Bronchial epithelial cell (primary cell): ENCODE results near the gene CD28. TPM values are rescaled to one million over a fixed set of nuclear protein-coding genes. Genes with fewer than 3 reads are reported as not detected.
A peak's percentile ranks its signal among the peaks of the same experiment; 100 is the strongest.

Experiments
- DNase-seq: peaks from one replicate; pipeline ENCODE4 v3.0.0-alpha.2; 2010; ENCODE audit warnings: low read depth
- FAIRE-seq: peaks from 2 replicates; lab custom pipeline; 2011; peaks lifted over from hg19 to GRCh38; lab: Jason Lieb, UNC
- H3K27me3 ChIP-seq: 2 replicates; pipeline ENCODE4 v1.5.1; 2011; ENCODE audit warnings: low read length; ENCODE audit not compliant: control insufficient read depth, insufficient read depth
- H3K36me3 ChIP-seq: 2 replicates; pipeline ENCODE4 v1.5.1; 2011; ENCODE audit warnings: low read length; ENCODE audit not compliant: control insufficient read depth, insufficient read depth
- H3K4me3 ChIP-seq: 2 replicates; pipeline ENCODE4 v1.5.1; 2011; ENCODE audit warnings: mild to moderate bottlenecking, low read depth, low read length, control low read depth
- total RNA-seq: library from RNA; depleted of rRNA; stranded (reverse); fragments of >200 nt; gene quantifications from 2 replicates; pipeline ENCODE4 v1.2.1, GENCODE V29; 2014
- TF ChIP-seq, protein P1 (sequence below): IDR thresholded peaks from 2 replicates; pipeline ENCODE4 v1.5.1; 2011; ENCODE audit warnings: mild to moderate bottlenecking, moderate library complexity, low read length, control low read depth, inconsistent platforms; ENCODE audit not compliant: insufficient read depth, severe bottlenecking

Gene CD28
- total RNA-seq, 1 donor from 2014 or later, result not detected

DNA sequence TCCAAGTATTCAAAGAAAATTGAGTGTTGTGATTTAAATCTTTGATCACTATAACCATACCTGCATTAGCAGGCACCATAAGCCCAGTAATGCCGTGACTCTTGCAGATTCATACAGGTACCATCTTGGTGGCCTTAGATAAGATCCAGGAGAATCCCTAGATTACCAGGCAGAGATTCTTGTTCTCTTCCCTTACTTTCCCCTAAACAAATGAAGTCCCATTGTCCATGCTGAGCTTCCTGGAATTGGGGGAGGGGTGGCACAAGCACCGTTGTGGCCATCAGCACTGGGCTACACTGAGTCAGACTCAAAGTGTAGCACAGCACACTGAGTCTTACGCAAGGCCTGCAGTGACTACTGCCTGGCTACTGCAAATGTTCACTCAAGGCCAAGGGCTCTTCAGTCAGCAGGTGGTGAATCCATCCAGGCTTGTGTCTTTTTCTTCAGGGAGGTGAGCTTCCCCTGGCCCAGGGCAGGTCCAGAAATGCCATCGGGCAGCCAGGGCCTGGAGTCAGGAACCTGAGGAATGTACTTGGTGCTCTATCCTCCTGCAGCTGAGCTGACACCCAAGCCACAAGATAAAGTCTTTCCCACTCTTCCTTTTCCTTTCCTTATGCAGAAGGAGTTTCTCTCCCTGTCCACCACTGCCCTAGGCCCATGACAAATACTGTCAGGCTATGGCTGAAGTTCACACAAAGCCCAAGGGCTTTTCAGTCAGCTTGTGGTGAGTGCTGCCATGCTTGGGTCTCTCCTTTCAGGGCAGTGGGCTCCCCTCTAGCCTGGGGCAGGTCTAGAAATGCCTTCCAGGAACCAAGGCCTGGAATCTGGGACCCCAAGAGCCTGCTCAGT lies 52.6 kb downstream of the CD28 start:
- Histone ChIP-seq H3K36me3 (no peaks in the 10 kb centered on the region), H3K4me3 (no peak overlapping the region), H3K27me3 (no peaks in the 10 kb centered on the region)
- FAIRE-seq (no peak), DNase-seq (peak; percentile 92)
- TF ChIP-seq, protein P1, sequence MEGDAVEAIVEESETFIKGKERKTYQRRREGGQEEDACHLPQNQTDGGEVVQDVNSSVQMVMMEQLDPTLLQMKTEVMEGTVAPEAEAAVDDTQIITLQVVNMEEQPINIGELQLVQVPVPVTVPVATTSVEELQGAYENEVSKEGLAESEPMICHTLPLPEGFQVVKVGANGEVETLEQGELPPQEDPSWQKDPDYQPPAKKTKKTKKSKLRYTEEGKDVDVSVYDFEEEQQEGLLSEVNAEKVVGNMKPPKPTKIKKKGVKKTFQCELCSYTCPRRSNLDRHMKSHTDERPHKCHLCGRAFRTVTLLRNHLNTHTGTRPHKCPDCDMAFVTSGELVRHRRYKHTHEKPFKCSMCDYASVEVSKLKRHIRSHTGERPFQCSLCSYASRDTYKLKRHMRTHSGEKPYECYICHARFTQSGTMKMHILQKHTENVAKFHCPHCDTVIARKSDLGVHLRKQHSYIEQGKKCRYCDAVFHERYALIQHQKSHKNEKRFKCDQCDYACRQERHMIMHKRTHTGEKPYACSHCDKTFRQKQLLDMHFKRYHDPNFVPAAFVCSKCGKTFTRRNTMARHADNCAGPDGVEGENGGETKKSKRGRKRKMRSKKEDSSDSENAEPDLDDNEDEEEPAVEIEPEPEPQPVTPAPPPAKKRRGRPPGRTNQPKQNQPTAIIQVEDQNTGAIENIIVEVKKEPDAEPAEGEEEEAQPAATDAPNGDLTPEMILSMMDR, result no peak

DNA sequence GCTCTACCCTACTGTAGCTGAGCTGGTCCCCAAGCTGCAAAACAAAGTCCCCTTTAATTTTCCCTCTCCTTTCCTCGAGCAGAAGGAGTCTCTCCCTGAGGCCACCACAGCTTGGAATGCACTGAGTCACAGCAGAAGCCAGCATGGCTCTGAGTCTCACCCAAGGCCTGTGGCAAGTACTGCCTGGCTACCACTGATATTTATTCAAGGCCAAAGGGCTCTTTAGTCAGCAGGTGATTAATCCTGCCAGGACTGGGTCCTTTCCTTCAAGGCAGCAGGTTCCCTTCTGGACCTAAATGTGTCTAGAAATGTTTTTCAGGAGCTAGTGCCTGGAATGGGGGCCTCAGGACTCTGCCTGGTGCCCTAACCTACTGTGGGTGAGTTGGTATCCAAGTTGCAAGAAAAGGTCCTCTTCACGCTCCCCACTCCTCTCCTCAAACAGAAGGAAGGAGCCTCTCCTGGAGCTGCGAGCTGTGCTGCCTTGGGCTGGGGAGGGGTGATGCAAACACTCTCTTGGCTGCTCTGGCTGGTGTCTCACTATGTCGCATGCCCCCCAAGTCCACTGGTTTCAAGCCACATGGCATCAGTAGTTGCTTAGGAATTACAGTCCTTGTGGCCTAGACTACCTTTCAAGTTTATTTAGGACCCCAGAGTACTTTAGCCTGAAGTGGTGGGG lies 53.4 kb downstream of the CD28 start:
- FAIRE-seq, result peak; percentile 83
- Histone ChIP-seq H3K4me3 (no peak overlapping the region), H3K36me3 (no peaks in the 10 kb centered on the region), H3K27me3 (no peaks in the 10 kb centered on the region)
- peak; percentile 95 for DNase-seq
- TF ChIP-seq, protein P1, result no peak

GRCh38 chr2:203761121-203761520 lies 54.7 kb downstream of the CD28 start:
- FAIRE-seq (no peak), DNase-seq (no peak)
- H3K27me3 ChIP-seq, result no peaks in the 10 kb centered on the region
- TF ChIP-seq, protein P1, result no peak
- no peak overlapping the region for H3K4me3 ChIP-seq
- no peaks in the 10 kb centered on the region for H3K36me3 ChIP-seq

GRCh38 chr2:203763241-203763937 lies 57.0 kb downstream of the CD28 start:
- FAIRE-seq, result no peak
- no peak for DNase-seq

GRCh38 chr2:203763938-203764664 lies 57.7 kb downstream of the CD28 start:
- TF ChIP-seq, protein P1, result no peak
- no peak for FAIRE-seq

More at GRCh38 chr2:203763241-203763937, 57.0 kb downstream of the CD28 start:
- Histone ChIP-seq H3K4me3 (no peak overlapping the region), H3K36me3 (no peaks in the 10 kb centered on the region), H3K27me3 (no peaks in the 10 kb centered on the region)
- TF ChIP-seq, protein P1, result no peak

More at GRCh38 chr2:203763938-203764664, 57.7 kb downstream of the CD28 start:
- Histone ChIP-seq H3K4me3 (no peak overlapping the region), H3K36me3 (no peaks in the 10 kb centered on the region), H3K27me3 (no peaks in the 10 kb centered on the region)
- DNase-seq, result no peak
